Cardiac fibroblast (primary cell): ENCODE results near the gene RFC2.

Experiments used
- DNase-seq, 2 donors: peaks; one replicate each; pipeline versions ENCODE4 v3.0.0 to v3.0.0-alpha.2; 2010; ENCODE audit warnings: low read depth in 2 of 2
- H3K4me3 ChIP-seq, 2 donors: replicated peaks in 1 of 2; 1 replicate in 1 of 2; 2 replicates in 1 of 2; pipeline ENCODE4 v1.5.1; 2011; ENCODE audit warnings: low read depth in 2 of 2, low read length in 2 of 2, mild to moderate bottlenecking in 2 of 2, moderate library complexity in 1 of 2
- TF ChIP-seq, protein P1 (sequence below): IDR thresholded peaks from one replicate; pipeline ENCODE4 v1.5.1; 2011; ENCODE audit warnings: low read depth, mild to moderate bottlenecking, low read length, inconsistent platforms

The RFC2 gene

GRCh38 chr7:74254129-74254857 is at the start of gene RFC2:
Gene RFC2 (minus strand): TSS chr7:74254399. CDS start chr7:74254383, 16 bp downstream.
- TF ChIP-seq, protein P1, sequence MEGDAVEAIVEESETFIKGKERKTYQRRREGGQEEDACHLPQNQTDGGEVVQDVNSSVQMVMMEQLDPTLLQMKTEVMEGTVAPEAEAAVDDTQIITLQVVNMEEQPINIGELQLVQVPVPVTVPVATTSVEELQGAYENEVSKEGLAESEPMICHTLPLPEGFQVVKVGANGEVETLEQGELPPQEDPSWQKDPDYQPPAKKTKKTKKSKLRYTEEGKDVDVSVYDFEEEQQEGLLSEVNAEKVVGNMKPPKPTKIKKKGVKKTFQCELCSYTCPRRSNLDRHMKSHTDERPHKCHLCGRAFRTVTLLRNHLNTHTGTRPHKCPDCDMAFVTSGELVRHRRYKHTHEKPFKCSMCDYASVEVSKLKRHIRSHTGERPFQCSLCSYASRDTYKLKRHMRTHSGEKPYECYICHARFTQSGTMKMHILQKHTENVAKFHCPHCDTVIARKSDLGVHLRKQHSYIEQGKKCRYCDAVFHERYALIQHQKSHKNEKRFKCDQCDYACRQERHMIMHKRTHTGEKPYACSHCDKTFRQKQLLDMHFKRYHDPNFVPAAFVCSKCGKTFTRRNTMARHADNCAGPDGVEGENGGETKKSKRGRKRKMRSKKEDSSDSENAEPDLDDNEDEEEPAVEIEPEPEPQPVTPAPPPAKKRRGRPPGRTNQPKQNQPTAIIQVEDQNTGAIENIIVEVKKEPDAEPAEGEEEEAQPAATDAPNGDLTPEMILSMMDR, result peak; percentile 15
- peak; percentile 97 to 98 for DNase-seq
- H3K4me3 ChIP-seq, result peak within 1 kb of the TSS; percentile 97 to 99

GRCh38 chr7:74302745-74303221 is 48.6 kb upstream of the RFC2 start:
- no peak for DNase-seq
- H3K4me3 ChIP-seq, result no peak overlapping the region

GRCh38 chr7:74300926-74301325 is 46.7 kb upstream of the RFC2 start:
- no peak for DNase-seq

More at GRCh38 chr7:74302745-74303221, 48.6 kb upstream of the RFC2 start:
- TF ChIP-seq, protein P1, result no peak

DNA sequence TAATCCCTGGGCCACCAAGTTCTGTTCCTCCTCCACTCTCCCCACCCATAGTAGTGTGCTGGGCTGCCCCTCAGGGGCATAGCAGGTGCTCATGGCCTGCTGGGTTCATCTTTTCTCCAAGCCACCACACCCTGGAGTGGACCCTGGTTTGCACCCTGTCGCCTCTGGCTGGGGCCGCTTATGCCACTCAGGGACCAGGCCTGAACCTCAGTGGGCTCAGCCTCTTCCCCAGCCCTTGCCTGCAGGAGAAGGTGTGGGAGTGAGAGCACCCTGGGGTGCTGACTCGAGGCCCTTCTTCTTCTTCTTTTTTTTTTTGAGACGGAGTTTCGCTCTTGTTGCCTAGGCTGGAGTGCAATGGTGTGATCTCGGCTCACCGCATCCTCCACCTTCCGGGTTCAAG is 45.2 kb upstream of the RFC2 start:
- TF ChIP-seq, protein P1, result no peak
- no peak for DNase-seq
- no peak overlapping the region for H3K4me3 ChIP-seq

More at GRCh38 chr7:74300926-74301325, 46.7 kb upstream of the RFC2 start:
- no peak overlapping the region for H3K4me3 ChIP-seq
- TF ChIP-seq, protein P1, result no peak

- DNase-seq, result no peak
- TF ChIP-seq, protein P1, result no peak
- H3K4me3 ChIP-seq, result no peak overlapping the region
Observed at GRCh38 chr7:74297516-74298233, 43.5 kb upstream of the RFC2 start.

GRCh38 chr7:74294191-74294998 is 40.2 kb upstream of the RFC2 start:
- TF ChIP-seq, protein P1, result no peak
- peak overlapping the region in 1 of 2 donors; percentile 5 for H3K4me3 ChIP-seq
- DNase-seq, result peak; percentile 72 to 75
